ENCODE data around the gene NUP50. TPM values are rescaled to one million over a fixed set of nuclear protein-coding genes. Genes with fewer than 3 reads are reported as not detected.

The NUP50 gene
- total RNA-seq, 1 donor from 2014 or later: 79.0 TPM

DNA sequence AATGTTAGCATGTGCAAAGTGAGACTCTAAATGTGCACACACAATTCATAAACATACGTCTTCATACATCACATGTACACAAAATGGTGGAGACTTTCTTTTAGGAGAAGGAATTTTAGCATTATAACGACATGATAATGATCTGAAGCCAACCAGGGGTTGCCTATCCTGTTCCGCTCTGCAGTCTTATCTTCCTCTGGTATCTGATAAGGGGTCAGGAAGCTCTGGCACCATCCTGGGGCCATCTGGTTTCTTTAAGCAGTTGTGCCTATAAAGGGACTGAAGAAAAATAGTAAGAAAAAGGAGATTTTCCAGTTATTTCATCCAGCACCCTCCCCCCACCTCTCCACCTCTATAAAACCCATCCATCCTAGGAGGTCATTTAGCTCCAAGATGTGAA lies 5.8 kb upstream of the NUP50 start:
- Mint-ChIP-seq H3K4me3 (ENCODE audit: unreplicated experiment) (no peak overlapping the region), H3K36me3 (ENCODE audit: unreplicated experiment) (peaks cover 5% of the 10 kb centered on the region), H3K4me1 (ENCODE audit: low read depth, unreplicated experiment) (peaks cover 15% of the 10 kb centered on the region), H3K27me3 (ENCODE audit: unreplicated experiment) (peaks cover 1% of the 10 kb centered on the region), H3K27ac (ENCODE audit: unreplicated experiment) (no peak overlapping the region), H3K9me3 (ENCODE audit: unreplicated experiment) (no peaks in the 10 kb centered on the region)
- no peak for DNase-seq
- TF ChIP-seq, protein P1, sequence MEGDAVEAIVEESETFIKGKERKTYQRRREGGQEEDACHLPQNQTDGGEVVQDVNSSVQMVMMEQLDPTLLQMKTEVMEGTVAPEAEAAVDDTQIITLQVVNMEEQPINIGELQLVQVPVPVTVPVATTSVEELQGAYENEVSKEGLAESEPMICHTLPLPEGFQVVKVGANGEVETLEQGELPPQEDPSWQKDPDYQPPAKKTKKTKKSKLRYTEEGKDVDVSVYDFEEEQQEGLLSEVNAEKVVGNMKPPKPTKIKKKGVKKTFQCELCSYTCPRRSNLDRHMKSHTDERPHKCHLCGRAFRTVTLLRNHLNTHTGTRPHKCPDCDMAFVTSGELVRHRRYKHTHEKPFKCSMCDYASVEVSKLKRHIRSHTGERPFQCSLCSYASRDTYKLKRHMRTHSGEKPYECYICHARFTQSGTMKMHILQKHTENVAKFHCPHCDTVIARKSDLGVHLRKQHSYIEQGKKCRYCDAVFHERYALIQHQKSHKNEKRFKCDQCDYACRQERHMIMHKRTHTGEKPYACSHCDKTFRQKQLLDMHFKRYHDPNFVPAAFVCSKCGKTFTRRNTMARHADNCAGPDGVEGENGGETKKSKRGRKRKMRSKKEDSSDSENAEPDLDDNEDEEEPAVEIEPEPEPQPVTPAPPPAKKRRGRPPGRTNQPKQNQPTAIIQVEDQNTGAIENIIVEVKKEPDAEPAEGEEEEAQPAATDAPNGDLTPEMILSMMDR (IDR thresholded peaks at IDR 0.05; ENCODE audit: partially characterized antibody, unreplicated experiment): no peak

DNA sequence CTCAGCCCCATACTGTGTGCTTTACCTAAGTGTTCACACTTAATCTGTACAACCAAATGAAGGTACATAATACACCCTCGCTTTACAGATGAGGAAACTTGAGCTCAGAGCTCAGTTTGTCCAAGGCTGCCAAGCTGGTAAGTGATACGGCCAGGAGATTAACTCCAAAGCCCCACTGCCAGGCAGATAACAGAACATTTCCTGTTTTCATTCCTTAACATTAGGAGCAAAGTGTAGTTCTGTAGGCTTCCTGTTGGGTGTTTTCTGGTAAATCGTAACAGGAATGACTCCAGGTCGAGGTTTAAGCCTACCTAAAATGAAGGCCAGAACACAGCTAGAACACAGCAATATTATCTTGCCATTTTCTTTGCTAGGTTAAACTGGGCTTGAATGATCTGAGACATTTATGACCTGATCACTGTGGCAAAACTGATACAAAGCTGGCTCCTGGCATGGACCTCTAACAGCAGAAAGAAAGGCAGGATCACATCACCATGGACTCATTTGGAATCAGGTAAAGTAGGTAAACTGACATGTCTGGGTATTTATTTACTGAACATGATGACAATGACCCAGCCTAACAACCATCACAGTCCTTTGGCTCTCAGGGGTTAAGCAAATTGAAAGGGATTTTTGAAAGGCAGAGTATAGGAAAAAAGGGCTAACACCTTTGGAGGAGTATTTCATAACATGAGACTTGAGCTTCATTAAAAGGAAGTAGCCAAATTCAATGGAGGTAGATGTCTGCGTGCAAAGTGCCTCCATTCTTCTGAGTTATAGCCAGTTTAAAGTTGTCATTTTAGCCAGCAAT lies 3.9 kb upstream of the NUP50 start:
- DNase-seq: no peak
- peaks cover 2% of the 10 kb centered on the region for H3K9me3 Mint-ChIP-seq (ENCODE audit: unreplicated experiment)
- TF ChIP-seq, protein P1 (IDR thresholded peaks at IDR 0.05; ENCODE audit: partially characterized antibody, unreplicated experiment): no peak
- H3K4me1 Mint-ChIP-seq (ENCODE audit: low read depth, unreplicated experiment): peaks cover 15% of the 10 kb centered on the region
- H3K27ac Mint-ChIP-seq (ENCODE audit: unreplicated experiment): no peak overlapping the region
- H3K27me3 Mint-ChIP-seq (ENCODE audit: unreplicated experiment): peaks cover 4% of the 10 kb centered on the region
- H3K4me3 Mint-ChIP-seq (ENCODE audit: unreplicated experiment): no peak overlapping the region
- H3K36me3 Mint-ChIP-seq (ENCODE audit: unreplicated experiment): peaks cover 5% of the 10 kb centered on the region

DNA sequence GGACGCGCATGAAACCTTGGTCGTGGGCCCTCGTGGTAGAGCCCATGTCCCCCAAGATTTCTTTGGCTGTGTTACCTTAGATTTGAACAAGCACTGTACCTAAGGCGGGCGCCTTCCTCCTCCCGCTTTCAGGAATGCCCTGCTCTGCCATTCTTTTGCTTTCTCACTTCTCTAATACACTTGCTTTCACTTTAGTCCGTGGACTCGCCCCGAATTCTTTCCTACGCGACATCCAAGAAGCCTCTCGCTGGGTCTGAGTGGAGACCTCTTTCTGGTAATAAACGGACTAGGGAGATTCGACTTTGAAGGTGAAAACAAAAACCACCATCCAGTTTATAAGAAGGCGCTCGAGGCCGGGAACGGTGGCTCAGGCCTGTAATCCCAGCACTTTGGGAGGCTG lies 1.2 kb upstream of the NUP50 start:
- TF ChIP-seq, protein P1 (IDR thresholded peaks at IDR 0.05; ENCODE audit: partially characterized antibody, unreplicated experiment): no peak
- Mint-ChIP-seq H3K36me3 (ENCODE audit: unreplicated experiment) (no peaks in the 10 kb centered on the region), H3K27ac (ENCODE audit: unreplicated experiment) (no peak overlapping the region), H3K4me1 (ENCODE audit: low read depth, unreplicated experiment) (peaks cover 6% of the 10 kb centered on the region), H3K27me3 (ENCODE audit: unreplicated experiment) (peaks cover 6% of the 10 kb centered on the region), H3K4me3 (ENCODE audit: unreplicated experiment) (peak overlapping the region; percentile 90), H3K9me3 (ENCODE audit: unreplicated experiment) (peaks cover 7% of the 10 kb centered on the region)
- no peak for DNase-seq

DNA sequence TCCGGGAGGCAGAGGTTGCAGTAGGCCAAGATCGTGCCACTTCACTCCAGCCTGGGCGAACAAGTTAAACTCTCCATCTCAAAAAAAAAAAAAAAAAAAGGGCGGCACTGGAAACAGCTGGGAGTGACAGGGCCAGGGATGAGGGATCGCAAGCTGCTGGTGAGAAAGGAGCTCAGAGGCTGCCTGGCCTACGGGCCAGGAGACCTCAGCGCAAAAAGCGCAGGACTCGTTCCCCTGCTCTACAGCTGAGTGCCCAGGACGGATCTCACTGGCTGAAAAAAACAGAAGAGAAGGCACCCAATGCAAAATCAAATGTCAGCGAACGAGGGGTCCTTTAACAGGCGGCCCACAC lies 650 bp upstream of the NUP50 start:
- Mint-ChIP-seq H3K27ac (ENCODE audit: unreplicated experiment) (peak overlapping the region; percentile 82), H3K27me3 (ENCODE audit: unreplicated experiment) (peaks cover 6% of the 10 kb centered on the region), H3K4me1 (ENCODE audit: low read depth, unreplicated experiment) (peaks cover 6% of the 10 kb centered on the region), H3K9me3 (ENCODE audit: unreplicated experiment) (peaks cover 7% of the 10 kb centered on the region), H3K36me3 (ENCODE audit: unreplicated experiment) (no peaks in the 10 kb centered on the region), H3K4me3 (ENCODE audit: unreplicated experiment) (peak overlapping the region; percentile 90)
- TF ChIP-seq, protein P1 (IDR thresholded peaks at IDR 0.05; ENCODE audit: partially characterized antibody, unreplicated experiment): no peak
- peak; percentile 23 for DNase-seq
